Endothelial cell of umbilical vein (primary cell): ENCODE measurements around the gene IL10.

Experiments
- EZH2 ChIP-seq: IDR thresholded peaks from 2 replicates; pipeline ENCODE4 v1.6.1; 2012; ENCODE audit warnings: borderline replicate concordance, low read depth, mild to moderate bottlenecking, moderate library complexity, low read length, inconsistent platforms; ENCODE audit not compliant: severe bottlenecking
- GATA2 ChIP-seq: IDR thresholded peaks from 2 replicates; pipeline ENCODE4 v1.7.0; 2011; ENCODE audit warnings: low read depth, mild to moderate bottlenecking, moderate library complexity, mixed read lengths, low read length; ENCODE audit not compliant: insufficient read length, insufficient read depth
- JUN ChIP-seq: IDR thresholded peaks from 2 replicates; pipeline ENCODE4 v1.6.1; 2011; ENCODE audit warnings: borderline replicate concordance, low read depth; ENCODE audit not compliant: insufficient read length, insufficient read depth
- POLR2A ChIP-seq: IDR thresholded peaks from 2 replicates; pipeline ENCODE4 v1.6.1; 2012; ENCODE audit warnings: low read depth, mild to moderate bottlenecking, control low read depth, low read length
- POLR2AphosphoS5 ChIP-seq: IDR thresholded peaks from 2 replicates; pipeline ENCODE4 v1.6.1; 2012; ENCODE audit warnings: low read depth, mild to moderate bottlenecking, control low read depth, low read length, moderate library complexity; ENCODE audit not compliant: insufficient read depth
- TF ChIP-seq, protein P1 (sequence below), 2 donors: IDR thresholded peaks; 1 replicate in 1 of 2; 2 replicates in 1 of 2; pipeline ENCODE4 v1.5.1; 2011; ENCODE audit warnings: low read length in 2 of 2, mild to moderate bottlenecking in 2 of 2, moderate library complexity in 2 of 2, control low read depth in 1 of 2, inconsistent platforms in 1 of 2, low read depth in 1 of 2; ENCODE audit not compliant: insufficient read depth in 1 of 2; ENCODE audit errors: extremely low read depth in 1 of 2
- TF ChIP-seq, protein P2 (sequence below): IDR thresholded peaks from 2 replicates; pipeline ENCODE4 v1.6.1; 2011; ENCODE audit not compliant: insufficient read depth, insufficient read length

GRCh38 chr1:206793620-206794019 lies 21.3 kb upstream of the IL10 start:
- TF ChIP-seq, protein P1, sequence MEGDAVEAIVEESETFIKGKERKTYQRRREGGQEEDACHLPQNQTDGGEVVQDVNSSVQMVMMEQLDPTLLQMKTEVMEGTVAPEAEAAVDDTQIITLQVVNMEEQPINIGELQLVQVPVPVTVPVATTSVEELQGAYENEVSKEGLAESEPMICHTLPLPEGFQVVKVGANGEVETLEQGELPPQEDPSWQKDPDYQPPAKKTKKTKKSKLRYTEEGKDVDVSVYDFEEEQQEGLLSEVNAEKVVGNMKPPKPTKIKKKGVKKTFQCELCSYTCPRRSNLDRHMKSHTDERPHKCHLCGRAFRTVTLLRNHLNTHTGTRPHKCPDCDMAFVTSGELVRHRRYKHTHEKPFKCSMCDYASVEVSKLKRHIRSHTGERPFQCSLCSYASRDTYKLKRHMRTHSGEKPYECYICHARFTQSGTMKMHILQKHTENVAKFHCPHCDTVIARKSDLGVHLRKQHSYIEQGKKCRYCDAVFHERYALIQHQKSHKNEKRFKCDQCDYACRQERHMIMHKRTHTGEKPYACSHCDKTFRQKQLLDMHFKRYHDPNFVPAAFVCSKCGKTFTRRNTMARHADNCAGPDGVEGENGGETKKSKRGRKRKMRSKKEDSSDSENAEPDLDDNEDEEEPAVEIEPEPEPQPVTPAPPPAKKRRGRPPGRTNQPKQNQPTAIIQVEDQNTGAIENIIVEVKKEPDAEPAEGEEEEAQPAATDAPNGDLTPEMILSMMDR (IDR thresholded peaks at IDR 0.05; ENCODE audit: extremely low read depth in 1 of 2, insufficient read depth in 1 of 2, low read depth in 1 of 2, low read length in 2 of 2): no peak
- TF ChIP-seq POLR2AphosphoS5 (no peak), POLR2A (no peak), JUN (no peak), EZH2 (no peak), GATA2 (no peak)
- TF ChIP-seq, protein P2, sequence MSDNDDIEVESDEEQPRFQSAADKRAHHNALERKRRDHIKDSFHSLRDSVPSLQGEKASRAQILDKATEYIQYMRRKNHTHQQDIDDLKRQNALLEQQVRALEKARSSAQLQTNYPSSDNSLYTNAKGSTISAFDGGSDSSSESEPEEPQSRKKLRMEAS: no peak
